Subcutaneous adipose tissue (tissue), 4 donors: ENCODE measurements around the gene SLC16A5. TPM values are rescaled to one million over a fixed set of nuclear protein-coding genes. Genes with fewer than 3 reads are reported as not detected.

Experiments
- CTCF ChIP-seq: fragments of 450-650 bp; IDR thresholded peaks from one replicate; pipeline ENCODE4 v1.5.1; 2016; ENCODE audit warnings: low read depth, mild to moderate bottlenecking, control low read depth, antibody characterized with exemption, moderate library complexity
- total RNA-seq, 4 donors: library from RNA; depleted of rRNA; stranded (reverse); fragments of >200 nt; gene quantifications; one replicate each; pipeline ENCODE4 v1.1.0, GENCODE V29; 2016

Gene SLC16A5
- total RNA-seq, 4 donors from 2014 or later = 11.7 to 30.0 (median 13.2) TPM

GRCh38 chr17:75094871-75095399 lies 7.2 kb downstream of the SLC16A5 start:
- no peak for TF ChIP-seq CTCF

GRCh38 chr17:75096082-75096625 lies 8.4 kb downstream of the SLC16A5 start:
- no peak for TF ChIP-seq CTCF

GRCh38 chr17:75097865-75098264 lies 10.1 kb downstream of the SLC16A5 start:
- no peak for TF ChIP-seq CTCF

- TF ChIP-seq CTCF = no peak
Observed at GRCh38 chr17:75098861-75099260, 11.1 kb downstream of the SLC16A5 start.

GRCh38 chr17:75099881-75100595 lies 12.3 kb downstream of the SLC16A5 start:
- no peak for TF ChIP-seq CTCF

- TF ChIP-seq CTCF = no peak
Observed at GRCh38 chr17:75102385-75102821, 14.6 kb downstream of the SLC16A5 start.
